AG04450 (cell line): ENCODE results near the gene KCNJ5. TPM values are rescaled to one million over a fixed set of nuclear protein-coding genes. Genes with fewer than 3 reads are reported as not detected.

ENCODE experiments used
- CTCF ChIA-PET: fragments of 300-600, 350-600 bp; formaldehyde crosslinking; extraction: SDS; loops from one replicate; lab custom pipeline; 2022; ENCODE audit warnings: antibody characterized with exemption, inconsistent platforms; lab: Charles Lee
- POLR2A ChIA-PET: fragments of 350-600 bp; formaldehyde crosslinking; extraction: SDS; loops from one replicate; lab custom pipeline; 2021; ENCODE audit warnings: antibody characterized with exemption, inconsistent platforms; lab: Yijun Ruan, JAX
- DNase-seq: peaks from one replicate; pipeline ENCODE4 v3.0.0-alpha.2; 2011; ENCODE audit warnings: low read depth, low spot score
- H3K27ac ChIP-seq: one replicate; pipeline ENCODE4 v1.5.1; 2012; ENCODE audit warnings: low read depth, low read length, control low read depth
- H3K27me3 ChIP-seq: one replicate; pipeline ENCODE4 v1.6.0; 2012; ENCODE audit warnings: low read length; ENCODE audit not compliant: control insufficient read depth, insufficient read depth
- H3K4me3 ChIP-seq: 2 replicates; pipeline ENCODE4 v1.5.1; 2011; ENCODE audit warnings: mild to moderate bottlenecking, low read depth, low read length, control low read depth
- H3K9me3 ChIP-seq: 2 replicates; pipeline ENCODE4 v1.5.1; 2012; ENCODE audit warnings: low read length; ENCODE audit not compliant: control insufficient read depth, insufficient read depth
- polyA plus RNA-seq: library from polyadenylated mRNA; depleted of rRNA; stranded (reverse); fragments of >200 nt; gene quantifications from 2 replicates; pipeline ENCODE4 v1.2.3, GENCODE V29; 2011
- TF ChIP-seq, protein P1 (sequence below): IDR thresholded peaks from 2 replicates; pipeline ENCODE4 v1.5.1; 2011; ENCODE audit warnings: low read depth, low read length, control low read depth, inconsistent platforms

Gene KCNJ5
- polyA plus RNA-seq, 1 experiment, result not detected

DNA sequence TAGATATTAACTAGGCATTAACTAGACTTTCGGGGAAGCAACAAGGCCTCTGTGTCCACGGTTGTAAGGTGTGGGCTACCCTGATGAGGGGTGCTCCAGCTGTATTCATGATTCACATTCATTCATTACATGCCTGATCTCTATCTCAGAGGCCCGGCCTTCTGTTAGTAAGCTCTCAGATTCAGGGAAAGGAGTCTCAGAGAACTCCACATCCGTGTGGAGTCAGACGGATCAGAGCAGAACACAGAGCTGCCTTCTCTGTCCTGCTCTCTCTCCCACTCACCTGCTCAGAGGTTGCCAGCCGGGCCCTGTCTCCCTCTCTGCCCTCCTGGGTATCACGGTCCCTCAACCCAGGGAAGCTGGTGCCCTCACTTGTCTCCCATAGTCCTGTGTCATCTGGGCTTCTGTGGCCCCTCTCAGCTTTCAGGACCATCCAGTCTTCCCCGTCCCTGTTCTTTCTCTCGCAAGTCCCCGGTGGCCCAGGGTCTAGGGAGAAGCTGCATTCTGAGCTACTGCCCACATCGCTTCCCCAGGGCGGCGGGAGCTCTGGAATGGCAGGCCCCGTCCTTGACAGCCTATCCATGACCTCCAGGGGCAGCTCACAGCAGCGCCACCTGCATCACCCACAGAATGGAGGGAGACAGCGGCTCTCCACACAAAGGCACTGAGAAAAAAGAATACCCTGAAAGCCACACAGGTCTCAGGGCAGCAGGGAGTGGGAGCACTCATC lies 47.2 kb downstream of the KCNJ5 start:
- CTCF ChIA-PET, result interaction anchor here (0.5 to 3.3 kb wide), 2 partner anchors 18 to 359 kb away, joined by 4 to 12 read pairs; no protein-coding TSS in a partner anchor
- no peak overlapping the region for H3K27ac ChIP-seq
- peaks cover 4% of the 10 kb centered on the region; the same call in 1 of the 2 replicates for H3K9me3 ChIP-seq
- H3K4me3 ChIP-seq, result no peak overlapping the region
- POLR2A ChIA-PET, result no interaction called here
- TF ChIP-seq, protein P1, sequence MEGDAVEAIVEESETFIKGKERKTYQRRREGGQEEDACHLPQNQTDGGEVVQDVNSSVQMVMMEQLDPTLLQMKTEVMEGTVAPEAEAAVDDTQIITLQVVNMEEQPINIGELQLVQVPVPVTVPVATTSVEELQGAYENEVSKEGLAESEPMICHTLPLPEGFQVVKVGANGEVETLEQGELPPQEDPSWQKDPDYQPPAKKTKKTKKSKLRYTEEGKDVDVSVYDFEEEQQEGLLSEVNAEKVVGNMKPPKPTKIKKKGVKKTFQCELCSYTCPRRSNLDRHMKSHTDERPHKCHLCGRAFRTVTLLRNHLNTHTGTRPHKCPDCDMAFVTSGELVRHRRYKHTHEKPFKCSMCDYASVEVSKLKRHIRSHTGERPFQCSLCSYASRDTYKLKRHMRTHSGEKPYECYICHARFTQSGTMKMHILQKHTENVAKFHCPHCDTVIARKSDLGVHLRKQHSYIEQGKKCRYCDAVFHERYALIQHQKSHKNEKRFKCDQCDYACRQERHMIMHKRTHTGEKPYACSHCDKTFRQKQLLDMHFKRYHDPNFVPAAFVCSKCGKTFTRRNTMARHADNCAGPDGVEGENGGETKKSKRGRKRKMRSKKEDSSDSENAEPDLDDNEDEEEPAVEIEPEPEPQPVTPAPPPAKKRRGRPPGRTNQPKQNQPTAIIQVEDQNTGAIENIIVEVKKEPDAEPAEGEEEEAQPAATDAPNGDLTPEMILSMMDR, result no peak
- no peak for DNase-seq
- peaks cover 45% of the 10 kb centered on the region for H3K27me3 ChIP-seq

- DNase-seq, result no peak
- Histone ChIP-seq H3K27me3 (peaks cover 43% of the 10 kb centered on the region), H3K9me3 (peaks cover 4% of the 10 kb centered on the region; the same call in 1 of the 2 replicates), H3K27ac (no peak overlapping the region), H3K4me3 (no peak overlapping the region)
- ChIA-PET POLR2A (no interaction called here), CTCF (interaction anchor here (0.7 to 3.3 kb wide), 2 partner anchors 17 to 55 kb away, joined by 3 to 12 read pairs; no protein-coding TSS in a partner anchor)
- TF ChIP-seq, protein P1, result no peak
Observed at GRCh38 chr11:128939591-128939990, 48.4 kb downstream of the KCNJ5 start.

- POLR2A ChIA-PET, result no interaction called here
- Histone ChIP-seq H3K27ac (no peak overlapping the region), H3K4me3 (no peak overlapping the region), H3K9me3 (peaks cover 4% of the 10 kb centered on the region; the same call in 1 of the 2 replicates), H3K27me3 (peaks cover 43% of the 10 kb centered on the region)
- TF ChIP-seq, protein P1, result no peak
- CTCF ChIA-PET, result interaction anchor here (3.3 kb wide), 1 partner anchor 16 kb away, joined by 12 read pairs; no protein-coding TSS in a partner anchor
- no peak for DNase-seq
Observed at GRCh38 chr11:128940156-128940555, 49.0 kb downstream of the KCNJ5 start.

- ChIA-PET CTCF (interaction anchor here (3.3 kb wide), 1 partner anchor 16 kb away, joined by 12 read pairs; no protein-coding TSS in a partner anchor), POLR2A (no interaction called here)
- Histone ChIP-seq H3K9me3 (peaks cover 4% of the 10 kb centered on the region; the same call in 1 of the 2 replicates), H3K27me3 (peaks cover 42% of the 10 kb centered on the region), H3K4me3 (no peak overlapping the region), H3K27ac (no peak overlapping the region)
- TF ChIP-seq, protein P1, result no peak
- DNase-seq, result no peak
Observed at GRCh38 chr11:128940603-128941002, 49.4 kb downstream of the KCNJ5 start.

DNA sequence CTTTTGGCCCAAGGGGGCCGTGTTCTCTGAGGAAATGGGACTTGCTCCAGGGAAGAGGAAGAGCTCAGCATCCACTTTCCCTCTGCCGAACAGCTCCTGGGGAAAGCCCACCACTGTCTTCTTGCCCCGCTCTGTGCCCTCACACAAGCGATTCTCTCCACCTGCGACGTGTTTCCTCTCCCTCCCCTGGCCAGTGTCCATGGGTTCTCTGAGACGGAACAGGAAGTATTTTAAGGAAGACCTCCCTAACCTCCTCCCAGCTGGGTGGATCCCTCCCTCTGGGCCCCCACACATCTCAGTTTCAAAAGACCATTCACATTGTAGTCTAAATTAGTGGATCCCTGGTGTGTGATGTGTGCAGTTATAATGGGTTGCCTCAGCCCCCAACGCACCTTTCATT lies 50.0 kb downstream of the KCNJ5 start:
- DNase-seq, result no peak
- POLR2A ChIA-PET, result no interaction called here
- Histone ChIP-seq H3K27ac (no peak overlapping the region), H3K27me3 (peaks cover 42% of the 10 kb centered on the region), H3K9me3 (peaks cover 4% of the 10 kb centered on the region; the same call in 1 of the 2 replicates), H3K4me3 (no peak overlapping the region)
- CTCF ChIA-PET, result interaction anchor here (3.3 kb wide), 1 partner anchor 16 kb away, joined by 12 read pairs; no protein-coding TSS in a partner anchor
- TF ChIP-seq, protein P1, result no peak
